DMS 273 (cell line): ENCODE measurements around the gene ITFG1.

Source experiments
- DNase-seq: peaks from one replicate; lab custom pipeline; 2025; ENCODE audit not compliant: unreplicated experiment; lab: John Stamatoyannopoulos, UW

ITFG1 gene

DNA sequence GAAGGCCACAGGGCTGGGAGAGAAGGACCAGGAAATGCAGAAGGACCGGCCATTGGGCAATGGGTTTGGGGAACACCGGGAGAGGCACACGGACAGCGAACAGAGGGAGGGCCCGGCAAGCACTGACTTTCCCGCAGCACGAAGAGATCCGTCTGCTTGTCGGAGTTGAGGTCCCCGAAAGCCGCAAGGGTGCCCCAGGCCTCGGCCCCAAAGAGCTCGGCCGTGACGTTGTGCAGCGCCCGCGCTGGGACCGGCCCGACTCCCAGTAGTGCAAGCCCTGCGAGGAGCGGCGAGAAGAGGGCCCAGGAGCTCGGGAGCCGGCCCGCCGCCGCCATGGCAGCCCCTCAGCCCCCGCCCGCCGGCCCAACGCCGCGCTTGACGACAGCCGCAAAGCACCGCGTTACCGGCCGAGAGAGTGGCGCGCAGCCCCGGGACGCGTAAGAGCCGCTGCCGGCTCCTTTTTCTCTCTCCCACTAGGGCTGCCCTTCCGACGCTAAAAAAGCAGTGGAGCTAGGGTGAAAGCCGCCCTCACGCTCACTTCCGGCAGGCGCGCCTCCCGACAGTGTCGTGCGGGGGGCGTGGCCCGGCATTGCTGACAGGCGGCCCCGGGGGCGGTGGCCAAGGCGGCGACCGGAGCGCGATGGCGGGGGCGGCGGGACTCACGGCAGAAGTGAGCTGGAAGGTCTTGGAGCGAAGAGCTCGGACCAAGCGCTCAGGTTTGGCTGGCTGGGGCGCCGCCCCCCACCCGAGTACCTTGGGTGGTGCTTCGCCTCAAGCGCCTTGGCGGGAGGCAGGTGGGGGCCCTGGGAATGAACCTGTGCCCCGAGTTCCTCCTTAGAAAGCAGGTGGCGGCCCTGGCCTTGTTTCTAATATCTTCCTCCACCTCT is at the start of gene ITFG1, which contains the start of gene PHKB:
ITFG1 (minus strand) TSS at position 353 of the 887 bp plus-strand sequence; CDS start at position 335, 18 bp downstream.
PHKB (plus strand) TSS at position 621 of the 887 bp plus-strand sequence; CDS start at position 641, 20 bp downstream.
- DNase-seq: peak; percentile 97

DNA sequence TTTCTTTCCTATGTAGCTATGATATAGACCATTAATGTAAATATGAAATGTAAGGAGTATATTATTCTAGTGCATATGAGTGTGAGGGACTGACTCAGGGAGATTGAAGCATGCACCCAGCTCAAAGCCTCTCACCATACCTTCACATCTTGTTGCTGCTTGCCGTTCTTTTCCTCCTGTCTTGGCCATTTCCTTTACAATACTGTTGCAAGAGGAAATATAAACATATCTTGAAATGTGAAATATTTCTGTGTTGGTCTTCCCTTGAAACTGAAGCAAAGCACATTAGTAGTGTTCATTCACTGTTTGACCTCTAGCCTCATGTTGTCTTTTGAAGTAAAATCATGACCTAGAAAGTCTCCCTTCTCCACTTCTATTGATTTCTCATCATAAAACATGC is 46.8 kb upstream of the ITFG1 start:
- no peak for DNase-seq

DNA sequence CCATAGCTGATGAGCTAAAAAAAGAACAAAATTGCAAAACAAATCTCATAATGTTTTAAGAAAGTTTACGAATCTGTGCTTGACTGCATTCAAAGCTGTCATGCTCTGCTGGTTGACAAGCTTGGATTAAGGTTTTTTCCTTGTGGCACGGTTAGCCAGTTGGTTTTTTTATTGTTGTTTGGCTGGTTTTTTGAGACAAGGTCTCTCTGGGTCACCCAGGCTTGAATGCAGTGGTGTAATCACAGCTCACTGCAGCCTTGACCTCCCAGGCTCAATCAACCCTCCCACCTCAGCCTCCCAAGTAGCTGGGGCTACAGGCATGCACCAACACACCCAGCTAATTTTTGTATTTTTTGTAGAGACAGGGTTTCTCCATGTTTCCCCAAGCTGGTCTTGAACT is 45.9 kb upstream of the ITFG1 start:
- no peak for DNase-seq

DNA sequence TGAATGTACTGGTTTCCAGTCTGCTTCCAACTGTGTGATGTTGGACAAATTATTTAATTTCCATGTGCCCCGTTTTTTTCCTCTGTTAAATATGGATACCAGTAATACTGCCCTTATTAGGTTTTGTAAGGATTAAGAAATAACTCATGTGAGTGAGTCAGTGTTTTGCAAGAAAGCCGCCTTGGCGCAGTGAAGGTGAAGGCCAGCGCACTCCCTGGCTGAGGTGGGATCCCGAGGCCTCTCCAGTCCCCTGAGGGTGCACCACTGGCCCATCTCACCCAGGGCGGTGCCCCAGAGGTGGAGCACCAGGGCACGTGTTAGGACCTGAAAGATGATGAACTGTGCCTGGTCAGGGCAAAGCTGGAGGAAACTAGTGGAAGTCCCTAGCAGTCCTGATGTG is 43.7 kb upstream of the ITFG1 start:
- no peak for DNase-seq

DNA sequence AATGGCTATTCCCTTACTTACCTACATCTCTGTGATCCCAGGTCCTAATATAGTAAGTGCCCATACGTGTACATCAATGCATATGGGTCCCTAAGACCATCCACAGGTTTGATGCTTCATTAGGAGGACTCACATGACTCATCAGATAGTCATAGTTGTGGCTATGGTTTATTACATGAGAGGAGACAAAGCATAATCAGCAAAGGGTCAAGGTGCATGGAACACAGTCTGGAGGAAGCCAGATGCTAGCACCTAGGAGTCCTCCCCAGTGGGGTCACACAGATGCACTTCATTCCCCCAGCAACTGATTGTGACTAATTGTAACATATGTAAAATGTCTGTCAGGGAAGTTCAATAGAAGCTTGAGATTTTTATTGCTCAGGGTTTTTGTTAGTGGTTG is 43.1 kb upstream of the ITFG1 start:
- no peak for DNase-seq

DNA sequence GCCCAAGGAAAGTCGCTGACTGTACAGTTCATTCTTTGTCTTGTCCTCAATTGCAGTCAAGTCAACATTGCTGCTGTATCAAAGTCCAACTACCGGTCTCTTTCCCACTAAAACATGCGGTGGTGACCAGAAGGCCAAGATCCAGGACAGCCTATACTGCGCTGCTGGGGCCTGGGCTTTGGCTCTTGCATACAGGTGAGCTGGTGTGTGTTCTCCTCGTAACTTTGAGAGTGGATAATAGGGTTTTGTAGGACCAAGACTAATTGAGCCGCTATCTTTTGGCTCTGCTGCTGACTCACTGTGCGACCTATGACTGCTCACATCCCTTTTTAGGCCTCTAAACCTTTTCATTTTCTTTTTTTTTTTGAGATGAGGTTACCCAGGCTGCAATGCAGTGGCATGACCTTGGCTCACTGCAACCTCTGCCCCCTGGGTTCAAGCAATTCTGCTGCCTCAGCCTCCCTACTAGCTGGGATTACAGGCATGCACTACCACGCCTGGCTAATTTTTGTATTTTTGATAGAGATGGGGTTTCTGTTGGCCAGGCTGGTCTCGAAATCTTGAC is 38.9 kb upstream of the ITFG1 start:
- DNase-seq: no peak

DNA sequence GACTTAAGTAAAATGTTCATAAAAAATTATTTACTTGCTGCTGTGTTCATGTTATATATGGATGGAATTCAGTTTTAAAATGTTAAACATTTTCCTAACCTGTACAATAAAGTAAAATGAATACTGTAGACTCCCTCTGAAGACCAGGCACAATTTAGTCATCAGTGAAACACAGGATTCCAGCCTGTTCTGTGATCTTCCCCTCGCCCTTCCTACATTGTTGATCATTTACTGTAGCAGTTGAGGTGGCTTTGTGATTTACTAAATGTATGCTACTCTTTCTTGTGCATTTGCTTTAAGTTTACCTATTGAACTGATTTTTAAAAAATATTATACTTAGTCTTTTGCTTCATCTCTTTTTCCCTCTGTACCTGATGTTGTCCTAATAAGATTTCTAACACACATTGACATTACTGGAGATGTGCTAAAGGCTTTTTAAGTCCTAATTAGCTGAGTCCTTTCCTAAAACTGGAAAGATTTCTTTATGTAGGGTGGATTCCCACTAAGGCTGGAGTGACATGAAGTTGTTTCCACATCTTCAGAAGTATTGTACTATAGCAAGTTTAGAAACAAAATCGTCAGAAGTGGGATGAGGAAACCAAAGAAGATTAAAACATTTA is 38.3 kb upstream of the ITFG1 start:
- no peak for DNase-seq

DNA sequence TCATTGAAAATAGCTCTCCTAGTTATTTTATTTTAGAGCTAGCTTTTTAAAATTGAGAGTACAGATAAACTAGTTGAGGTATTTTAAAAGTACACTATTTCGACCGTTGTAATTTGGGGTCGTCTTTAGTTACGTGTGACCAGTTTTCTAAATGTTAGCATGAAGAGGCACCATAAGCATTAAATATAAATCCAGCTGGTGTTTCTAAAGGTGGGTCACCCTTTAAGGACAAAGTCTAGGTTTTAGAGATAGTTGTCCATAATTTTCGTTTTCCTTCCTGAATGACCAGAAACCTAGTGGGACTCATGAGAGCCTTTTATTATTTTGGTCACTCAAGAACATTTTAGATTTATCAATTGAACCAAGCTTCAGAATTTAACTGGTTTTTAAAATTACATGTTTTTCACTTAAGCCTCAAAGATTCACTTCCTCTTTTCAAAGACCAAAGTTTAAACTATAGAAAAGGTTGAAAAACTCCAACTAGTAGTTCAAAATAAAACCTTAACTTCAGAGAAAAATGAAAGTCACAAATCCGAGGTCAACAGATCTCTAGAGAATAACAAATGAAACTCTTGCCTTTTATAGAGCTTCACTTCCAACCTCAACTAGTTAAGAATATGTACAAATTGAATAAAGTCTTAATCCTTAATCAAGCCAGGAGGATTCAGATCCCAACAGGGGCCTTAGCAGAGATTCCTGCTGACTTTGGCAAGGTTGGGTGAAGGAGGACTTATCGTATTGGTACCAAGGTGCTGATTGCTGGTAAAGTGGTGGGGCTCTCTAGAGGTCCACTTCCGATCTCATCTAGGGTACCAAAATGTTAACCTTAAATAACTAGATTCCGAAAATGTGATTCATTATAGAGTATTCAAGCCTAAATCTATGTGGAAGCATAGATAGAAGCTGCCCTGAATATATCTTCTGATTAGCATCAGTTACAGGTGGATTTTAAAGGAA is 32.8 kb upstream of the ITFG1 start:
- no peak for DNase-seq

DNA sequence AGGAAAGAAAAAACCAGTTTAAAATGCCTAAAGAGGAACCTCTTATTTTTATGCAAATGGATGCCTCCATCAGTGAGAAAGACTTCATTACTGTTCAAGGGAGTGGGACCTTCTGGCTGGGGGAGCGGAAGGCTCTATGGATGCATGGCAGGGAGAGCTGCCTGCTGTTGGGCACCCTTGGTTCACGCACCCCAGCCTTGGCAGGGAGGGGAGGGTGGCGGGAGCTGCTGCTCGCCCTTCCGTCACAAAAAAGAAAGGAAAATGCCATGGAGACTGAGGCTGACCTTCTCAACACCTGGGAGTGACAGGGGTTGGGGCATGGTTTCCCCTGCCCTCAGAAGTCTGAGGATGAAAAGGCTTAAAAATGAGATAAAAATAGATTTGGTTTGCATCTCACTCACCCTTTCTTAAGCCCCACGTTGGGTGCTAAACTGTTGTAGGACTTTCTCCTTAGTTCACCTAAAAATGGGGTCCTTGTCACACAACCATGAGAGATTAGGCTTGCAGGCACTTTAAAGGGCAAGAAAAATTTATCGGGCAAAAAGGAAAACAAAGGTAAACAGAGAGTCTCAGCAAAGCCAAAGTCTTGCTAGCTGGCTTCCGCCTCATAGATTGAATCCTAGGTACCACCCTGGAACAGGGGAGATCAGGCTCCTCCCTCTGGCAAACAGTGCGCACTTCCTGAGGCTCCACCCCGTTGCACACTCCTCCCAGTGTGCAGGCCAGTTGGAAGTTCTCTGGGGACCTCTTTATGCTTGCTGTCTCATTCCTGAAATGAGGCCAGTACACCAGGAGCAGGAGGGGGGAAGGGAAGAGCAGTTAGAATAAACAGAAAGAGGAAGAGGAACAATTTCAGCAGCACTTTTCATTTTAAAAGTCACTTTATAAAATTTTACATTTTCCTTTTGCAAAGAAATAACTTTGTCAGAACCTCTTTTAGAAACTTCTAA is 31.8 kb upstream of the ITFG1 start:
- peak; percentile 28 for DNase-seq

DNA sequence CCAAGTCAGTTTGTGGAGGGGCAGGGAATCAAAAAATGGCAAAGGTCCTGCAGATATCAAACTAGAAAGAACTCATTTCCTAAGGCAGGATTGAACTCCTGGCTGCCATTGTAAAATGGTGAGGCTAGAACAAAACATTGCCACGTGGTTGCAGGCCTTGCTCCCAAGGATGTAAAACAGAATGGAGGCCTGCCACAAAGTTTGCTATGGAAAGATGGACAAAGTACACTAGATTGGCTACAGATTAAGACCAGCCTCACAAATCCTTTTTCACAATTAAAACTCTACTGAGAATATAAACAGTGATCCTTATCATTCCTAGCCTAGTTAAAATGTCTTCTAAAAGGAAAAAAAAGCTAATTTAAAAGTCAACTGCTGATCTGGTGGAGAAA is 31.2 kb upstream of the ITFG1 start:
- DNase-seq: no peak

DNA sequence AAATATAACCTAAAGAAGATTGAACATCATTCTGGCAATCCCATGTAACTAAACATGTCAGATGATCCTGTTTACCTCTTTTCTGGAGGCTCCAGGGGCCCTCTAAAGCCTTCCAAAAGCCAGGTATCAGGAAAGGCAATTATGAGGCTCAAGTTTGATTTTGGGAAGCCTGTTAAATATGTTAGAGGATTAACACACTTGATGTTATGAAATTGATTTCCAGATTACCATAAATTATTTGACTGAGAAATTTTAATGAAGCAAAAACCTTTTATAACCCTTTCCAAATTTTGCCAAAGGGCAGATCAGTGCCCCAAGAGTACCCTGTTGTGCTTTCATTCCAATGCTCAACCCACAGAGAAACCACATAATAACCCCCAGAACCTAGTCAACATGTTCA is 29.6 kb upstream of the ITFG1 start:
- DNase-seq: no peak

DNA sequence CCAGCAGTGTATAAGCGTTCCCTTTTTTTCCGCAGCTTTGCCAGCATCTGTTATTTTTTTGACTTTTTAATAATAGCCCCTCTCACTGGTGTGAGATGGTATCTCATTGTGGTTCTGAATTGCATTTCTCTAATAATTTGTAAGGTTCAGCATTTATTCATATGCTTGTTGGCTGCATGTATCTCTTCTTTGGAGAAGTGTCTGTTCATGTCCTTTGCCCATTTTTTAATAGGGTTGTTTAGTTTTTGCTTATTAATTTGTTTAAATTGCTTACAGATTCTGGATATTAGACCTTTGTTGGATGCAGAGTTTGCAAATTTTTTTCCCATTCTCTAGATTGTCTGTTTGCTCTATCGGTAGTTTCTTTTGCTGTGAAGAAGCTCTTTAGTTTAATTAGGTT is 27.2 kb upstream of the ITFG1 start:
- DNase-seq: no peak

DNA sequence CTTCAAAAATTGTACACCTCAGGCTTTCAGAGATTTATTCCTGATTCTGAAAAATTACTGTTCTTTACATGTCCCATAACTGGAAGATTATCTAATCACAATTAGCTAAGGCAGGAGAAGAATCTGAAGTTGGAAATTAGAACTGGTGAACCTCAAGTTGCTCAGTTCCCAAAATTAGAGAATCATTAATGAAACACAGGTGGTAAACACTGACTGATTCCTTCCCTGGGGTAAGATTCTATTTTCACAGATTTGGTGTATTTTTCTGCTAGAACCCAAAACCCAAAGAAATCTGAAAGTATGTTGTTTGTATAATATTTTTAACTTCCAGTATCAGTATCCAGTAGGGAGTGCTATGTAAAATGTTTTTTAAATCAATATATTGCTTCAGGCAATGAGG is 26.0 kb upstream of the ITFG1 start:
- no peak for DNase-seq

DNA sequence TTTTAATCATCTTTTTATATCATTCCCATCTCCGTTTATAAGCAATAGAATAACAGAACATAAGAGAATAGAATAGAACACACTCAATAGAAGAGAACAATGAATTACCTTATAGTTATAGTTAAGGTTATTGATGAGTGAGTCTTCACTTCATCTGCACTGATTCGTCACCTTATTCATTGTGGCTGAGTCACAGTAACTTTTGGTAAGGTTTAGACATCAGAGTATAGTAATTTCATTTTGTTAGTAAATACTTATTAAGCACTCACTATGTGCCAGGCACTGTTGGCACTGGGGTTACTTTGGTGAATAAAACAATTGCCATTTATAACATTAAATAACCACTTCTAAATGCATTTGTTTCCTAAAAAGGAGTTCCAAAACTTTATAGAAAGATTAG is 22.8 kb upstream of the ITFG1 start:
- DNase-seq: no peak

DNA sequence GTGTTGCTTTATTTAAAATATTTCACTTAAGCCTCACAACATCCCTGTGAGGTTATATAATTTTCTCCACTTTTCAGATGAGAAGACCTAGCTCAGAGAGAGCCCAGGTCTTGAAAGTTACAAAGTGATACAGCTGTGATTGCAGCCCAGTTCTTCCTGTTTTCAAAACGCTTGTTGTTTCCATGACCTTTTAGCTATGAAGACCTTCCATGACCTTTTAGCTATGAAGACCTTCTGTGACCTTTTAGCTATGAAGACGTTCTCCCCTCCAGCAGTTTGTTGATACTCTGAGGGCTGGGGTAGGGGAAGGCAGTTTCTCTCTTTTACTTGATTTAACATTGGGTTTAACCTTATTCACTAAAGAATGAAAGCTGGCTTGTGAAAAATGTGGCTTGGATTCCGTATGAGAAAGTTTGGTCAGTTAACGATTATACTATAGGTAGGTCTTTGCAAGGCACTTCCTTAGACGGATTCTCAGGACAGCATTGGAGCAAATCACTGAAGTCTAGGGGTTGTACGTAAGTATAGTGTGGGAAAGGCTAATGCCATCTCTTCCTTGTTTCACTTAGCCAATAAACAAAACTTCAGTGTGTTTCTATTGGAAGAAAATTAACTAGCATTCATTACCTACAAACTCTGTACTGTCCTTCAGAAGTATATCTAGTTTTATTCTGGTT is 21.0 kb upstream of the ITFG1 start:
- no peak for DNase-seq

DNA sequence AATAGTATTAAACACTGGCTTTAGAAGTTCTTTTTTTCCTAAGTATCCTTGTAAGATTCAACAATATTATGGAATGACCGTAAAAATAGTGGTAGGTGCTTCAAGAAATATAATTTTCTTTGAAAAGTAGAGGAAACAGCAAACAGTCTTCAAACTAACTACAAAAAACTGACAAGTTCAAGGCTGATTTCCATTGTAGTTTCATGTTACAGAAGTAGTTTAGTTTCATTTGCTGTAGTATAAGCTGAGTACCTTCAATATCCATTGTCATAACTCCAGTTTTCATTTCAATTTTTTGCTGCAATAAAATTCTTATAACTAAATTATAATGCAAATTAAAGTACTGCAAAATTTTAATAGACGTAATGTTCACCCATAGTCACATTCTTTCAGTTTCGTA is 19.5 kb upstream of the ITFG1 start:
- no peak for DNase-seq

DNA sequence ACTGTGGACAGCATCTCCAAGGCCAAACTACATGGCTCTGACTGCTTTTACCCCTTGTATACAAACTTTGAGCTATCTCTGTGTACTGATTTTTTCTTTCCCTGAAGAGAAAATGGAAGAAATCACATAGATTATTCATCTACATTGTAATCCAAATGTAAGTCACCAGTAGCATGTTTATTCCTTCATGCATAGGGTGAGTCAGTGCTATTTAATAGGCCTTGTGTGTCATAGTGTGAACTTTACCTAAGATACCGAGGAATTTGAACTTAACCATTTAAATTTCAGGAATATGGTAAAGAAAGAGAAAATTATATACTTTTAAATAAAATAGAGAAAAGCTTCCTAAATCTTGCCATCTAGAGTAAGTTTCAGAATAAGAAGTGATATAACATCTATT is 16.8 kb upstream of the ITFG1 start:
- DNase-seq: no peak

DNA sequence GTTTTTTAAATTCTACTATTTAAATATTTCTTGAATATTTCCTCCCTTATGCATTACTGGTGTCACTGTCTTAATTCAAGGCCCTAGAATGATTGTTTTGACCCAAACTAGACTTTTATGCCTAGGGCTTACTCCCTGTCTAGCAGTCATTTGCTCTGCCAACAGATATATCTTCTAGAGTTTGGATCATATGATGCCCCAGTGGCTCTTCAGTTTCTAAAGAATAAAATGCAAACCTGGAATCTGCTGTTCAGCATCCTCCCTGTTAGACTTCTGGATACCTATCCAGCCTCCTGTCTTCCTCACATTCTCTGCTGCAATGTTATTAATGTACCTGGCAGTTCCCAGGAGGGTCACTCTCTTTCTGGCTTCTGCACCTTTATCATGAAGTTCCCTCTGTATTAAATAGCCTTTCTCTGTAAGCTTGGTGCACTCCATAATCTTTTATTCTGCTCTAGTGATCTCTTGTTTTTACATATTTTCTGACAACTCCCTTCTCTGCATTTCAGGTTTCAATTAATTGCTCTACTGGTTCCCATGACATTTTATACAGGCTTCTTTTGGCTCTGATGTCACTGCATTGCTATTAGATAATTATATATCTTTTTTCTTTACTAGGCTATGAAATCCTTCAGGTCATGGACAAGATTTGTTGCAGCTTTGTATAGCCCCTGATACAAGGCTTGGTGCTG is 15.9 kb upstream of the ITFG1 start:
- DNase-seq: no peak

DNA sequence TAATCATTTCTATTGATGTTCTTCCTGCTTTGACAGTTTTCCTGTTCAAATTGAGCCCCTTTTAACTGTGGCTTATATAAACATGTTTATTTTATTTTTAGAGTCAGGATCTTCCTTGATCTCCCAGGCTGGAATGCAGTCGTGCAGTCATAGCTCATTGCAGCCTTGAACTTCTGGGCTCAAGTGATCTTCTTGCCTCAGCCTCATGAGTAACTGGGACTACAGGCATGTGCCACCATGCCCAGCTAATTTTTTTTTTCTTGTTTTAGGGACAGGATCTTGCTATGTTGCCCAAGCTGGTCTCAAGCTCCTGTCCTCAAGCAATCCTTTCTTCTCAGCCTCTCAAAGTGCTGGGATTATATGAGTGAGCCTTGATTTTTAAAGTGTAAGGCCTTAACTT is 14.9 kb upstream of the ITFG1 start:
- no peak for DNase-seq
